H1 (cell line): ENCODE results near the gene MYL5.

Experiments
- BRCA1 ChIP-seq: IDR thresholded peaks from 2 replicates; pipeline ENCODE4 v1.6.1; 2012; ENCODE audit warnings: low read depth, low read length, improper control_type of control experiment
- FOSL1 ChIP-seq: IDR thresholded peaks from 2 replicates; pipeline ENCODE4 v1.6.1; 2011; ENCODE audit warnings: mild to moderate bottlenecking, low read depth, low read length, moderate library complexity; ENCODE audit not compliant: insufficient read depth

DNA sequence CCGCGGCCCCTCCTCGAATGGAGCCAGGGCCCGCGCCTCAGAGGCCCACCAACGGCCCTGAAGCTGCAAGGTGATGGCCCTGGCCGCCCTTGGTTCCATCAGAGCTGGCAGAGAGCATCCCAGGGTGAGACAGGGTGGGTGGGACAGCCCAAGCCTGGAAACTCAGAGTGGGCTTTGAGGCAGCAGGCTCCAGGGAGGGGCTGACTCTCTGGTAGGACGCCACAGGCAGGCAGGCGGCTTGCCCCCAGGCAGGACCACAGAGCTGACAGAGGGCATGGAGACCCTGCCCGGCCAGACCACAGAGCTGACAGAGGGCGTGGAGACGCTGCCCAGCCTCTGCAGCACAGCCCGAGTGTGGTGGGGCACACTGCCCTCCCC is 4.8 kb downstream of the MYL5 start:
- TF ChIP-seq FOSL1 (no peak), BRCA1 (no peak)
